D341Med (cell line): ENCODE measurements around the gene MLC1.

Experiments
- DNase-seq: peaks from one replicate; pipeline ENCODE4 v3.0.0; 2012; ENCODE audit warnings: low spot score

Gene MLC1

GRCh38 chr22:50085211-50085972 is at the start of gene MLC1:
Gene MLC1, minus strand, starts transcription at chr22:50085426. Its CDS starts 524 bp downstream, at chr22:50084902.
- DNase-seq = no peak

GRCh38 chr22:50134481-50134880 is 49.3 kb upstream of the MLC1 start:
- DNase-seq = no peak

- no peak for DNase-seq
Measured at GRCh38 chr22:50131894-50132293, 46.7 kb upstream of the MLC1 start.

- DNase-seq = no peak
Measured at GRCh38 chr22:50129121-50129736, 44.0 kb upstream of the MLC1 start.

GRCh38 chr22:50125029-50125428 is 39.8 kb upstream of the MLC1 start:
- no peak for DNase-seq

- DNase-seq = no peak
Measured at GRCh38 chr22:50123119-50123518, 37.9 kb upstream of the MLC1 start.

GRCh38 chr22:50121202-50121740 is 36.0 kb upstream of the MLC1 start:
- DNase-seq = no peak

GRCh38 chr22:50119768-50120251 is 34.6 kb upstream of the MLC1 start:
- DNase-seq = no peak

- DNase-seq = no peak
Measured at GRCh38 chr22:50119169-50119767, 34.0 kb upstream of the MLC1 start.

- DNase-seq = no peak
Measured at GRCh38 chr22:50118557-50119168, 33.4 kb upstream of the MLC1 start.

GRCh38 chr22:50118129-50118528 is 32.9 kb upstream of the MLC1 start:
- DNase-seq = no peak

- no peak for DNase-seq
Measured at GRCh38 chr22:50117168-50117762, 32.0 kb upstream of the MLC1 start.

- DNase-seq = no peak
Measured at GRCh38 chr22:50115693-50116092, 30.5 kb upstream of the MLC1 start.

- no peak for DNase-seq
Measured at GRCh38 chr22:50114221-50115021, 29.2 kb upstream of the MLC1 start.

- DNase-seq = no peak
Measured at GRCh38 chr22:50112151-50113118, 27.2 kb upstream of the MLC1 start.

- no peak for DNase-seq
Measured at GRCh38 chr22:50111056-50111455, 25.8 kb upstream of the MLC1 start.

- no peak for DNase-seq
Measured at GRCh38 chr22:50107529-50107928, 22.3 kb upstream of the MLC1 start.

GRCh38 chr22:50105208-50106100 is 20.2 kb upstream of the MLC1 start:
- no peak for DNase-seq

- no peak for DNase-seq
Measured at GRCh38 chr22:50104141-50104544, 18.9 kb upstream of the MLC1 start.
